Fibroblast of mammary gland (primary cell): Measurements from ENCODE around the gene TRAFD1.
"Not testable (repeated sequence)": the region's sequence is repeated elsewhere in the genome, so short reads cannot be mapped to it uniquely, and the experiment has no call there.

Source experiments
- DNase-seq: peaks from one replicate; pipeline ENCODE4 v3.0.0-alpha.2; 2010; ENCODE audit warnings: low read depth
- H3K4me3 ChIP-seq: 2 replicates; pipeline ENCODE4 v1.5.1; 2011; ENCODE audit warnings: low read depth, mild to moderate bottlenecking, low read length, moderate library complexity; ENCODE audit not compliant: control insufficient read depth
- CTCF ChIP-seq: conservative IDR thresholded peaks from 2 replicates; pipeline ENCODE4 v1.5.1; 2011; ENCODE audit warnings: low read depth, low read length, inconsistent platforms; ENCODE audit not compliant: control insufficient read depth, insufficient read depth

Gene TRAFD1

GRCh38 chr12:112149596-112149995 lies 24.2 kb downstream of the TRAFD1 start:
- H3K4me3 ChIP-seq, result no peak overlapping the region
- DNase-seq, result no peak
- TF ChIP-seq CTCF, result no peak

- DNase-seq, result no peak
- no peak for TF ChIP-seq CTCF
- no peak overlapping the region for H3K4me3 ChIP-seq
Observed at GRCh38 chr12:112151766-112152541, 26.6 kb downstream of the TRAFD1 start.

- H3K4me3 ChIP-seq, result no peak overlapping the region
- no peak for DNase-seq
- TF ChIP-seq CTCF, result no peak
Observed at GRCh38 chr12:112153181-112153892, 28.0 kb downstream of the TRAFD1 start.

GRCh38 chr12:112153893-112154219 lies 28.5 kb downstream of the TRAFD1 start:
- TF ChIP-seq CTCF, result no peak
- H3K4me3 ChIP-seq, result no peak overlapping the region
- no peak for DNase-seq

GRCh38 chr12:112158461-112159145 lies 33.2 kb downstream of the TRAFD1 start:
- not testable (repeated sequence) for DNase-seq

GRCh38 chr12:112159146-112159541 lies 33.8 kb downstream of the TRAFD1 start:
- no peak for TF ChIP-seq CTCF
- H3K4me3 ChIP-seq, result no peak overlapping the region
- DNase-seq, result no peak

More at GRCh38 chr12:112158461-112159145, 33.2 kb downstream of the TRAFD1 start:
- not testable (repeated sequence) for H3K4me3 ChIP-seq

- TF ChIP-seq CTCF, result no peak
- no peak for DNase-seq
- no peak overlapping the region for H3K4me3 ChIP-seq
Observed at GRCh38 chr12:112160611-112161010, 35.3 kb downstream of the TRAFD1 start.
